ENCODE measurements around the gene TSPYL2.

The TSPYL2 gene

DNA sequence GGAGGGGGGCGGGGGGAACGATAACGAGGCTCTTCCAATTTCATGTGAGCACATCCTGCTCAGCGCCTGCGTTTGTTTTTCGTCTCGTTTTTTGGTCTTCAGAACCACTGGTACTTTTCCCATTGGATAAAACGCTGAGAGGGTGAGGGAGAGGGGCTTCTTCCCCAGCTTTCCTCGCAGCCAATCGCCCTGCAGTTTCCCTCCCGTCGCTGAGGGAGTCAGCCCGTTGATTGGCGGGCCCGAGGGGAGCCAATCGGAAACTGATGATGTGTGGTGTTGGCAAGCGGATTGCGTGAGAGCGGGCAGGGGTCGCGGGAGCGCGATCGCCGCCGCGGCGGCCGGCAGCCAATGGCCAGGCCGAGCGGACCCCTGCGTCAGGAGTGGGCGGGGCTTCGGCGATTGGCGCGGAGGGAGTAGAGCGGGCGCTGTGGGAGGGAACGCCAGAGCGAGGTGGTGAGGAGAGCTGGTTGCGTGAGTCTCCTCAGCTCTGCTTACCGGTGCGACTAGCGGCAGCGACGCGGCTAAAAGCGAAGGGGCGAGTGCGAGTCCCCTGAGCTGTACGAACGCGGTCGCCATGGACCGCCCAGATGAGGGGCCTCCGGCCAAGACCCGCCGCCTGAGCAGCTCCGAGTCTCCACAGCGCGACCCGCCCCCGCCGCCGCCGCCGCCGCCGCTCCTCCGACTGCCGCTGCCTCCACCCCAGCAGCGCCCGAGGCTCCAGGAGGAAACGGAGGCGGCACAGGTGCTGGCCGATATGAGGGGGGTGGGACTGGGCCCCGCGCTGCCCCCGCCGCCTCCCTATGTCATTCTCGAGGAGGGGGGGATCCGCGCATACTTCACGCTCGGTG lies at the start of gene TSPYL2:
Gene TSPYL2 (plus strand): TSS at position 443 of the 848 bp plus-strand sequence. CDS start 132 bp downstream, at position 575.
- peak; percentile 90 for DNase-seq (ENCODE audit: low read depth)

DNA sequence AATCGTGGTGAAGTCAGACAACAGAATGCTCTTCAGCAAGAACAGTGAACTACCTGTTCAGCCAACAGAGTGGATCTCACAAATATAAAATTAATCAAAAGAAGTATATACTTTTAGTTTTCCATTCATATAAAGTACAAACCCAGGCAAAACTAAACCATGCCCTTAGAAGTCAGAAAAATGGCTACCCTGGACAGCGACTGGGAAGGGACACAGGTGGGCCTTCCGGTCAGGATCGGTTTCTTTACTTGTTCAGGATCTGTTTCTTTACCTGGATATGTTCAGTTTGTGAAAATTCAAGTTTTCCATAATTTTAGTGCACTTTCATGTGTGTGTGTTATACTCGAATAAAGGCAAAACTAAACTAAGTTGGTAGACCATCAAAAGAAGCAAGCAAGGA lies 46.0 kb upstream of the TSPYL2 start:
- DNase-seq (ENCODE audit: low read depth): no peak

DNA sequence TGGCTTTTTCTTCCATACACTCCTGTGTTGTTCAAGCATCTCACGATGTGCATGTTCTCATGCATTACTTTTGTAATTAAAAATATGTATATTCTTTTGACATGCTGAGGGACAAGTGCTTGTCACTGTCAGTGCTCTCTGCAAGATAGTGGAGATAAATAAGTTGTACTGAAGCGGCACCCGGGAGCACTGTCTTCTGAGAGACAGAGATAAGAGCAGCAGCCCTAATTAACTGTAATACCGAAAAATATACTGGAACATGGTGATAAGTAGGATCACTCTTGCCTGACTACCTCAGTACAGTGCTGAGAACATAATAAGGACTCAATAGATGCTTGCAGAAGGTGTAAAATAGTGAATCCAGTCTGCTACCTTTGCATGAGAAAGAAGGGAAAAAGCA lies 42.9 kb upstream of the TSPYL2 start:
- no peak for DNase-seq (ENCODE audit: low read depth)

DNA sequence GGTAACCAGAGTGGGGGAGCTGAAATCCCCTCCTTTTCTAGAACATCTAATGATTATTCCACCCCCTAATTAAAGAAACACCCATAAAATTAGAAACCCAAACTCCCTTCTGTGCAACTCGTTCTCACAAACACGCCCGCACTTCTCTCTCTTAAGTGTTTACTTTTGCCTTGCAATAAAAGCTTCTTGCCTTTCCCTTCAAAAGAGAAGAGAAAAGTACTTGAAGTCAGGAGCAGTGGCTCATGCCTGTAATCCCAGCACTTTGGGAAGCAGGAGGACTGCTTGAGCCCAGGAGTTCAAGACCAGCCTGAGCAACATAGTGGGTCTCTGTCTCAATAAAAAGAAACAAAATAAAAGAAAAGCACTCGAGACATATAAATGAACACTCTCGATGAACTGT lies 37.2 kb upstream of the TSPYL2 start:
- no peak for DNase-seq (ENCODE audit: low read depth)

DNA sequence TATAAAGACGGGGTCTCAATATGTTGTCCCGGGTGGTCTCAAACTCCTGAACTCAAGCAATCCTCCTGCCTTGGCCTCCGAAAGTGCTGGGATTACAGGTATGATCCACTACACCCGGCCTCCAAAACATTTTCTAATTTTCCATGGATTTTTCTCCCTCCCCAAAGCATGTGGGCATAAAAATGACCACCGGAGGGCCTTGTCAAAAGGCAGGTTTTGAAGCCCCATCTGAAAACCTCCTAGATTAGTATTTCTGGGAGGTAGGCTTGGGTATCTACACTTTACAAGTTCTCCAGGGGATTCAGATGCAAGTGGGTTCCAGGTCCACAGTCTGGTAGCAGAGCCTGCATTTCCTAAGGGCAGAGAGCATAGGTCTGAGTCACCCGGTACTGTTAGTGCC lies 34.9 kb upstream of the TSPYL2 start:
- no peak for DNase-seq (ENCODE audit: low read depth)

DNA sequence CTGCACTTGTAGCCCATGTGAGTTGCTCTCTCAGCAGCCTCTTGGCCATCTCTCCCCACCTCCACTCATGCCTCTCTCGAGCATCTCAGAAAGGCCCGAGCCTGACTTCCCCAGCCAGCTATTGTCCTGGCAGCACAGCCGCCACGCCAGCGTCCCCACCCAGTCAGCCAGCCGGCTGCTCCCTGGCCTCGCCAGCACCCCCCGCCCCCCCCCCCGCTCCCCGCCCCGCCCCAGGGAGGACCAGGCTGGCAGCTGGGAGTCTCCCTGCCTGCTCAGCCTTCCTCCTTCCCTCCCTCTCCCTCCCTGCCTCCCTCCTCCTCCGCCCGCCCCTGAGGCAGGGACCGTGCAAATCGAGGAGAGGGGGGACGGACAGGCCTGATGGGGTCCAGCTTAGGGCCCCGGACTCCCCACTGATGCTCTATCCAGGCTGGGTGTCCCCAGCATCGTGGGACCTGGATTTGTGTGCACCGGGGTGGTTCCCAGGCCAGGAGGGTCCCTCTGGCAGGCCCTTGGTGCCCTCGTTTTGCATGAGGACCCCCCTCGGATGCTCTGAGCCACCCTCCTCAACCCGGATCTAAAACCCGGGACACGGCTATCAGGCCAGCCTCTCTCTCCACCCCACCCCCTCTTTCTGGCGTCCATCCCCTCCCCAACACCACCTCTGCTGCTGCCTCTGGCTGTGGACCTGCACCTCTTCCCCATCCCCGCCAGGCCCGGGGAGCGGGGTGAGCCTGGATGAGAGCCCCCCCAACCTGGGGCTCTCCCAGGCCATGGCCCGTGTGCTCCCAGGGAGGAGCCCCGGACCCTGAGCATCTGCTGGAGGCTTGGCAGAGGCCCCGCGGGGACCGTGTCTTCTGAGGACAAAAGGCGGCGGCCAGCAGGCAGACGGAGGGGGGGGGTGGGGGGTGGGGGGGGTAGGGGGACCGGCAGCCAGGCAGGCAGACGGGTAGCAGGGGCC lies 33.7 kb upstream of the TSPYL2 start, which contains the start of gene GPR173:
Gene GPR173 (plus strand): TSS at position 621 of the 958 bp plus-strand sequence. CDS start 27,833 bp downstream, outside the sequence.
- peak; percentile 35 for DNase-seq (ENCODE audit: low read depth)

DNA sequence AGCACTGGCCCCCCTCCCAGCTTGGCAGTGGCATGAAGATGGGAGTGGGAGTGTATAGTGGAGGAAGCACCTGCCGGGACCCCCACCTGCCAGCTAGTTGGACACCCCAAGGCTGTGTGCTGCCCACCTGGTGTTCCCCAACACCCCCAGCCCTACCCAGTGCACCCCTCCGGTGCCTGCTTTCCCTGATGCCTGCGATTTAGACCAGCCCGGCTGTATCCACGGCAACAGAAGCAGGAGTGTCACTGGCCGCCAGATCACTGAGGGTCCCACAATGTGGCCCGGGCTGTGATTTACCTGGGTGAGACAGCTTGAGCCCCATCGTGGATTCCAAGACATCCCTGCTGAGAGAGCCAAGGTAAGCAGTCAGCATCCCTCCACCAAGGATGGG lies 33.0 kb upstream of the TSPYL2 start:
- DNase-seq (ENCODE audit: low read depth): no peak

DNA sequence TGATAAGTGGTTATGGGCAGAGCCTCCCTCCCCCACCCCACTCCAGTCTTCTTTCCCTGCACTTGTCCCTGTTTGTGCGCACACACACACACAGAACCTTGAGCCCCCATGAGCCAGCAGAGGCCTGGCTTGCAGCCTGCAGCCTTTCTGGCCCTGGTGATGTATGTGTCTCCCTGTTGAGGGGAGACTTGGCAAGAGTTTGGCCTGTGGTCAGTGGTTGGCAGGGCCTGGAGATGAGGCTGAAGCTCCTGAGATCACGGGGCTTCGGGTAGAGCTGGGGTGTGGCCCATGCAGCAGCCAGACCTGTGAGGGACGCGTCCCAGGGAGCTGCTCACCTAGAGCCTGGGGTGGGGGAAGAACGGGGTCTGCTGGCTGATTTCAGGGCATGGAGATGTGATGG lies 31.3 kb upstream of the TSPYL2 start:
- no peak for DNase-seq (ENCODE audit: low read depth)

DNA sequence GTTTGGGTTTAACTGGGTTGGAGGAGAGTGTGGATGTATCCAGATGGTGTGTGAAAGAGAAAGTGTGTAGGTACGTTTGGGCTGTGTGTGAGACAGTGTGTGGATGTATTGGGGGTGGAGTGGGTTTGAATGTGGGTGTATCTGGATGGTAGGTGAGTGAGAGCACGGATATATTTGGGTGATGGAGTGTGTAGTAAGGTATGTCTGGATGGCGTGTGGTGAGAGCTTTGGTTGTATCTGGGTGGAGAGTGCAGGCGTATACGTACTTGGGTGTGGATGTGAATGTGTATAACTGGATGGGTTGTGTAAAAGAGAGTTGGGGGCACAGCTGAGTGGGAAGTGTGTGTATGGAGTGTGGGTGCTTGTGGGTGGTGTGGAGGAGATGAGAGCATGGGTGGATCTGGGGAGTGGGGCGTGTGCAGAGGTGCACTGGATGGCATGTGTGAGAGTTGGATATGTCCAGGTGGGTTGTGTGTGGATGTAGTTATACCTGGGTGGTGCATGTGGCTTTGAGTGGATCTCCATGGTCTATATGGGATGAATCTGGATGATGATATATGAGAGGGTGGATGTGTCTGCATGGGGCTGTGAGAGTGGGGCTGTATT lies 26.8 kb upstream of the TSPYL2 start:
- DNase-seq (ENCODE audit: low read depth): no peak

DNA sequence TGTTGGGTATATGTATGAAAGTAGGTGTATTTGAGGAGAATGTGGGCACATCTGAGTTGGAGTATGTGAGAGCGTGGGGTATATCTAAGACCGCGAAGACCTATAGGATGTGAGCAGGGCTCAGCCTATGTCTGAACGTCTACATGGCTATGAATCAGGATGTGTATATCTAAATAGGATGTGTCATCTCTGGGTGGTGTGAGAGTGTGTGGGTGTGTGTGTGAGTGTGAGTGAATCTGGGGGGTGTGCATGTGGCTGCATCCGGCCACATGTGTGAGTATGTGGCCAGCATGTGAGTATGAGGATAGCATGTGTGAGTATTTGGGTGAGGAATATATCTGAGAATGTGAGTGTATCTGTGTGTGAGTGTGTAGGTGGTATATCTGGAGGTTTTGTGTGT lies 25.9 kb upstream of the TSPYL2 start:
- DNase-seq (ENCODE audit: low read depth): no peak

DNA sequence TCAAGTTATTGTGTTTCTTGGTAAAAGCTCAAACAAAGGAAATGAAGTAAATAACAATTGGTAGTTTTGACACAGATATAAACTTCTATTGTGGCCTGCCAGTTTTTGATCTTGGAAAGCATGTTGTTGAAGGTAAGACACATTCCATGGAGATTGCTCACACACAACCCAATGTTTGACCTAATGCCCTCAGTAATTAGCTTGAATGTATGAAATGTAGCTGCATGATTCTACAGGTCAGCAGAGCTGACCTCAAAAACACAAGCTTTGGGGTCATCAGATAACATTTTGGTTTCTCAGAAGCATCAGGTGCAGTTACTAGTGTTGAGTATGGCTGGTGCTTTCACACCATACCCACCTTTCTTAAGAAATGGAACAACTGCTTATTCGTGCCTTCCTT lies 17.1 kb upstream of the TSPYL2 start:
- DNase-seq (ENCODE audit: low read depth): no peak

DNA sequence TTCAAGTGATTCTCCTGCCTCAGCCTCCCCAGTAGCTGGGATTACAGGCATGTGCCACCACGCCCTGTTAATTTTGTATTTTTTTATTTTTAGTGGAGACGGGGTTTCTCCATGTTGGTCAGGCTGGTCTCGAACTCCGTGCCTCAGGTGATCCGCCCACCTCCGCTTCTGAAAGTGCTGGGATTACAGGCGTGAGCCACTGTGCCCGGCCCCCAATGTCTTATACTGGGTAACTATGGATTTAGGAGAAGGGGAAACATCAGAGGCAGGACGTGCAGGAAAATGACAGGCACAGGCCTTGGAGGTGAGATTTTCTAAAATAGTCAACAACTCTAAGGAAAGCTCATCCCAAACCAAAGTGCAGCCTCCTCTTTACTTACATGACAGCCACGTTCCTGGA lies 11.1 kb upstream of the TSPYL2 start:
- no peak for DNase-seq (ENCODE audit: low read depth)

DNA sequence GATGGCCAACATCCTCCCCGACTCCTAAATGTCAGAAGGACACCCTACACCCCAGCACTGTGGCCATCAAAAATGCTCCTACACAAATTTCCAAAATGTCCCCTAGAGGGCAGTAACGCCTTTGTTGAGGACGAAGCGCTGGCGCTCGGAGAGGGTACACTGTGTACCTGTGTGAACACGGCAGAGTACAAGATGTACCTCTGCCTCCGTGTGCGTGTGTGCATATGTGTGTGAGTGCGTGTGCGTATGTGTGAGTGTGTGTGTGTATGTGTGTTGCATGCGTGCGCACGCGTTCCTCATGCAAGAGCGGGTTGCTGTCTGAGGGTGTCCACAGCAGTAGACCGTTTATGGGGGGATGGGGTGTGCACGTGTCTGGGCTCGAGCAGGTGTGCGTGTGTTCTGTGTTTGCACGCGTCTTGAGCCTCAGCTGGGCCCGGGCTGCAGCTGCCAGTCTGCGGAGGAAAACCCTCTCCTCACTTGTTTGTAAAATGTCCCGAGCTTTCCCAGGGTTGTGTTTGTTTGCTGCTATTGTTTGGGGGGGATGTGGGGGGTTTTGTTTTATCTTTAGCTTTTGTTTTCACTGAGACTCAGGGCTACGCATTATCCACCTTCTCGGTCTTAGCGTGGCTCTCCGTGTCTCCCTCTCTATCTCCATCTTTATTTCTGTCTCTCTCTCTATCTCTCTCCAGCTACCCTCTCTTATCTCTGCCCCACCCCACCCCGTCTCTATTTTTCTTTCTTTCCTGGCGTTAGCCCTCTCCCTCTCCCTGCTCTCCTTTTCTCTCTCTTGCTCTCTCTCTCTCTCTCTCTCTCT lies 10.4 kb upstream of the TSPYL2 start:
- DNase-seq (ENCODE audit: low read depth): peak; percentile 34

DNA sequence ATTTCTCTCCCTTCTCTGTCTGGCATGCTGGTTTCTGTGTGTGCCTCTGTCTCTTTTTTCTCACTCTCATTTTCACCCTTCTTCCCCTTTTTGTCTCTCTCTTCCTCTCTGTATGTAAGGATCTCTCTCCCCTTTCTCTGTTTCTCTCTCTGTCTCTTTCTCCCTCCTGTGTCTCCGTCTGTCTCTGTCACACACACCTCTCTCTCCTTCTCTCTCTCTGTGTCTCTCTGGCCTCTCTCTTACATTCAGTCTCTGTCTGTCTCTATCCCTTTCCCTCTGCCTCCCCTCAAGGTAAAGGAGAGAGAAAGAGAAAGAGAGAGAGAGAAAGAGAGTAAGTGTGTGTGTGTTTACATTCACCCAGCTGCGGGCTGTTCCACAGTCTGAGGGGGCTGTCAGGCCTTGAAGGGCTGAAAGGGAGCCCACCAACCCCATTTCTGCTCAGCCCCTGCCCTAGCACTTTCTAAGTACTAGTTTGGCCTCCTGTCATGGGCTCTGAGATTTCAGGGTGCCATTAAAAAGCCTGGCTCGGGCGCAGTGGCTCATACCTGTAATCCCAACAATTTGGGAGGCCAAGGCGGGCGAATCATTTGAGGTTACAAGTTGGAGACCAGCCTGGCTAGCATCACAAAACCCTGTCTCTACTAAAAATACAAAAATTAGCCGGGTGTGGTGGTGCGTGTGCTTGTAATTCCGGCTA lies 9.6 kb upstream of the TSPYL2 start:
- no peak for DNase-seq (ENCODE audit: low read depth)

DNA sequence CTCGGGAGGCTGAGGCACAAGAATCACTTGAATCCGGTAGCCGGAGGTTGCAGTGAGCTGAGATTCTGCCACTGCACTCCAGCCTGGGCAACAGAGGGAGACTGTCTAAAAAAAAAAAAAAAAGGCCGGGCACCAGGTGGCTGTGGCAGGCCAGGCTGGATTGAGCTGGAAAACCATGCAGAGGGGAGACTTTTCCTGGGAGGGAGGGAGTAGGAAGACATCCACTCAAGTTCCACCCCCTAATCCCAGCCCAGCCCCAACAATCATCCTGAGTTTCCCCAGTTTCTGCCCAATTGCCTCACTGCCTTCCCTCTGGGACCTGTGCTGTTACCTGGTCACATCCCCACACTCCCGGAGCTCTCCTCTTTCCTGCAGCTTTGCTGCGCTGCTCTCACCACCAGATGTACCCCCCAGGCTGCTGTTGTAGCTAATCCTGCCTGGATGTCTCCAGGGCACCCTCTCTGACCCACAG lies 9.0 kb upstream of the TSPYL2 start:
- no peak for DNase-seq (ENCODE audit: low read depth)

DNA sequence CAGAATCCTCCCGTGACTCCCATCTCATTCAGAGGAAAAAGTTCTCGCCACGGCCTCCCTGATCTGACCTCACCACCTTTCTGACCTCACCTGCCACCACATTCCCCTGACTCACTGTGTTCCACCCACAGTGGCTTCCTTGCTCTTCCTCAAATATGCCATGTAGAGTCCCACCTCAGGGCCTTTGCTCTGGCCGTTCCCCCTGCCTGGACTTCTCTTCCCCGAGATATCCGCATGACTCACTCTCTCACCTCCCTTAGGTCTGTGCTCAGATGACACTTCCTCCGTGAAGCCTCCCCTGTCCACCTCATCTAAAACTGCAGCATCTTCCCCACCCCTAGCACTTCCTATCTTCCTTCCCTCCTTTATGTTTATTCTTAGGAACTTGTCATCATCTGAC lies 7.2 kb upstream of the TSPYL2 start:
- no peak for DNase-seq (ENCODE audit: low read depth)

DNA sequence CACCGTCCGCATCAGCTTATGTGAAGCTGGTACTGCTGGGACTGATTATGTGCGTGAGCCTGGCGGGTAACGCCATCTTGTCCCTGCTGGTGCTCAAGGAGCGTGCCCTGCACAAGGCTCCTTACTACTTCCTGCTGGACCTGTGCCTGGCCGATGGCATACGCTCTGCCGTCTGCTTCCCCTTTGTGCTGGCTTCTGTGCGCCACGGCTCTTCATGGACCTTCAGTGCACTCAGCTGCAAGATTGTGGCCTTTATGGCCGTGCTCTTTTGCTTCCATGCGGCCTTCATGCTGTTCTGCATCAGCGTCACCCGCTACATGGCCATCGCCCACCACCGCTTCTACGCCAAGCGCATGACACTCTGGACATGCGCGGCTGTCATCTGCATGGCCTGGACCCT lies 5.5 kb upstream of the TSPYL2 start:
- DNase-seq (ENCODE audit: low read depth): no peak

DNA sequence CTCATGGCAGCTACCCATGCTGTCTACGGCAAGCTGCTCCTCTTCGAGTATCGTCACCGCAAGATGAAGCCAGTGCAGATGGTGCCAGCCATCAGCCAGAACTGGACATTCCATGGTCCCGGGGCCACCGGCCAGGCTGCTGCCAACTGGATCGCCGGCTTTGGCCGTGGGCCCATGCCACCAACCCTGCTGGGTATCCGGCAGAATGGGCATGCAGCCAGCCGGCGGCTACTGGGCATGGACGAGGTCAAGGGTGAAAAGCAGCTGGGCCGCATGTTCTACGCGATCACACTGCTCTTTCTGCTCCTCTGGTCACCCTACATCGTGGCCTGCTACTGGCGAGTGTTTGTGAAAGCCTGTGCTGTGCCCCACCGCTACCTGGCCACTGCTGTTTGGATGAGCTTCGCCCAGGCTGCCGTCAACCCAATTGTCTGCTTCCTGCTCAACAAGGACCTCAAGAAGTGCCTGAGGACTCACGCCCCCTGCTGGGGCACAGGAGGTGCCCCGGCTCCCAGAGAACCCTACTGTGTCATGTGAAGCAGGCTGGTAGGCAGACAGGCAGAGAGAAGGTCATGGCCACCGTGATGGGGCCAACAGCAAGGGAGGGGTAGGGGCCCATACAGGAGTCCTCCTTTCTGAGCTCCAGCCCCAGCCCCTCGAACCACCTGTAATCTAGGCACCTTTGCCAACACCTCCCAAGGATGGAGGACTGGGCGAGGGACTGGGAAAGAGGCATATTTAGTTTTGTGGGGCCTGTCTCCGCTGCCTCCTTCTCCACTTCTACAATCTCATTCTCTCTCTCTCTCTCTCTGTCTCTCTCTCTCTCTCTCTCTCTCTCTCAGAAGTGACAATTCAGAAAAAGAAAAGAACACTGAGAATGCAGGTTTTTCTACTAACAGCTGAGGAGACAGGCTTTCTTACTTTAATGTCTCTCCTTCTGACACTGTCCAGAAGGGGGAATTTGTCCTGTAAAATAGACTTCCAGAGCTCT lies 4.7 kb upstream of the TSPYL2 start:
- no peak for DNase-seq (ENCODE audit: low read depth)

DNA sequence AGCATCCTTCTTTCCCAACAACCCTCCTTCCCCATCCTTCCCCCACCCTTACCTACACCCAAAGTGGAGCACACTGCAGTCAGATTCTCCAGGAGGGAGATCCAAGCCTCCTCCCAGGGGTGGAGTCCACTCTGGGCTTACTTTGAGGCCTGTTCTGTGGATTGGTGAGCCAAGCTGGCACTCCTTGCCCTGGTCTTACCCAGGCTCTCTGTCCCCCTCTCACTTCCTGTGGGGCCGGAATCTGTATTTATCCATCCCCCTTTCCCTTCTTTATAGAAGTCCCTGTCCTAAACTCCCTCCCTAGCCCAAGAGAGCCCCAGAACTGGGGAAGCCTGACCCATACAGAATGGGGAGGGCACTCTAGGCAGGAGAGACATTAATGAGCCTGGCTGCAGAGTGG lies 3.2 kb upstream of the TSPYL2 start:
- DNase-seq (ENCODE audit: low read depth): no peak
